WTC11 (cell line): ENCODE results near the gene SDHB. TPM values are rescaled to one million over a fixed set of nuclear protein-coding genes. Genes with fewer than 3 reads are reported as not detected.

Source experiments
- ATAC-seq: fragments of 200-7000 bp; cut with Tn5 transposase; 2 replicates; pipeline ENCODE4 v1.10.0; 2021; ENCODE audit warnings: mild to moderate bottlenecking, moderate library complexity
- CTCF ChIA-PET: fragments of 300-600 bp; sonication (Branson Sonifier 250); formaldehyde crosslinking; loops from one replicate; lab custom pipeline; 2021; ENCODE audit warnings: antibody characterized with exemption; lab: Charles Lee
- POLR2A ChIA-PET: fragments of 350-600 bp; sonication (Branson Sonifier 250); formaldehyde crosslinking; loops from one replicate; lab custom pipeline; 2021; ENCODE audit warnings: antibody characterized with exemption; lab: Charles Lee
- DNase-seq: peaks from one replicate; pipeline ENCODE4 v3.0.0; 2021; ENCODE audit warnings: low spot score
- H3K27ac Mint-ChIP-seq: 2 replicates; pipeline ENCODE4 v1.8.0; 2021; ENCODE audit warnings: mixed read lengths
- H3K27me3 Mint-ChIP-seq: 2 replicates; pipeline ENCODE4 v1.8.0; 2021; ENCODE audit warnings: low read depth, mild to moderate bottlenecking, moderate library complexity, mixed read lengths
- H3K36me3 Mint-ChIP-seq: 2 replicates; pipeline ENCODE4 v1.8.0; 2021; ENCODE audit warnings: mixed read lengths
- H3K4me1 Mint-ChIP-seq: 2 replicates; pipeline ENCODE4 v1.8.0; 2022; ENCODE audit warnings: mixed read lengths
- H3K4me3 Mint-ChIP-seq: 2 replicates; pipeline ENCODE4 v1.8.0; 2021; ENCODE audit warnings: mild to moderate bottlenecking, moderate library complexity, mixed read lengths
- H3K9me3 Mint-ChIP-seq: 2 replicates; pipeline ENCODE4 v1.8.0; 2021; ENCODE audit warnings: mixed read lengths
- ATF3 ChIP-seq: sonication (generic); formaldehyde crosslinking; conservative IDR thresholded peaks from 2 replicates; pipeline ENCODE4 v1.8.1; 2022; ENCODE audit warnings: mild to moderate bottlenecking, missing genetic modification reagents
- CDX4 ChIP-seq: fragments of 250-450 bp; sonication (Bioruptor Pico); IDR thresholded peaks from 2 replicates; pipeline ENCODE4 v1.9.0; 2021; ENCODE audit warnings: moderate library complexity, mild to moderate bottlenecking, inconsistent platforms, borderline replicate concordance
- CTCF ChIP-seq: fragments of 200-600 bp; IDR thresholded peaks from 2 replicates; pipeline ENCODE4 v1.8.0; 2022; ENCODE audit warnings: antibody characterized with exemption
- E2F1 ChIP-seq: sonication (generic); formaldehyde crosslinking; IDR thresholded peaks from 2 replicates; pipeline ENCODE4 v1.8.0; 2022; ENCODE audit warnings: mild to moderate bottlenecking, missing genetic modification reagents
- E2F4 ChIP-seq: sonication (generic); formaldehyde crosslinking; IDR thresholded peaks from 2 replicates; pipeline ENCODE4 v1.8.1; 2022; ENCODE audit warnings: low read depth, mild to moderate bottlenecking, moderate library complexity, missing genetic modification reagents, borderline replicate concordance
- ETV6 ChIP-seq: sonication (generic); formaldehyde crosslinking; IDR thresholded peaks from 2 replicates; pipeline ENCODE4 v1.8.1; 2022; ENCODE audit warnings: mild to moderate bottlenecking, missing genetic modification reagents
- HMGA2 ChIP-seq: fragments of 250-450 bp; sonication (Bioruptor Pico); IDR thresholded peaks from 2 replicates; pipeline ENCODE4 v1.4.0; 2021; ENCODE audit warnings: mild to moderate bottlenecking, moderate library complexity
- HMGXB4 ChIP-seq: sonication (generic); formaldehyde crosslinking; IDR thresholded peaks from 2 replicates; pipeline ENCODE4 v1.8.1; 2023; ENCODE audit warnings: mild to moderate bottlenecking, moderate library complexity, missing genetic modification reagents
- IRF2 ChIP-seq: sonication (generic); formaldehyde crosslinking; IDR thresholded peaks from 2 replicates; pipeline ENCODE4 v1.8.0; 2022; ENCODE audit warnings: low read depth, missing genetic modification reagents, borderline replicate concordance
- JAZF1 ChIP-seq: fragments of 250-450 bp; sonication (Bioruptor Pico); IDR thresholded peaks from 2 replicates; pipeline ENCODE4 v1.9.0; 2021; ENCODE audit warnings: moderate library complexity, mild to moderate bottlenecking, inconsistent platforms
- KAT7 ChIP-seq: sonication (generic); formaldehyde crosslinking; IDR thresholded peaks from 2 replicates; pipeline ENCODE4 v1.8.1; 2023; ENCODE audit warnings: missing genetic modification reagents, mild to moderate bottlenecking, borderline replicate concordance
- MLX ChIP-seq: sonication (generic); formaldehyde crosslinking; IDR thresholded peaks from 2 replicates; pipeline ENCODE4 v1.8.1; 2023; ENCODE audit warnings: mild to moderate bottlenecking, missing genetic modification reagents, moderate library complexity
- NR2C2 ChIP-seq: sonication (generic); formaldehyde crosslinking; IDR thresholded peaks from 2 replicates; pipeline ENCODE4 v1.8.0; 2022; ENCODE audit warnings: mild to moderate bottlenecking, missing genetic modification reagents
- SOX15 ChIP-seq: fragments of 250-450 bp; sonication (Bioruptor Pico); IDR thresholded peaks from 2 replicates; pipeline ENCODE4 v1.9.0; 2021; ENCODE audit warnings: mild to moderate bottlenecking
- TCF7 ChIP-seq: sonication (generic); formaldehyde crosslinking; IDR thresholded peaks from 2 replicates; pipeline ENCODE4 v1.8.0; 2022; ENCODE audit warnings: mild to moderate bottlenecking, low read depth, missing genetic modification reagents, moderate library complexity
- TEAD1 ChIP-seq: sonication (generic); formaldehyde crosslinking; IDR thresholded peaks from 2 replicates; pipeline ENCODE4 v1.8.0; 2022; ENCODE audit warnings: mild to moderate bottlenecking, missing genetic modification reagents
- TEAD4 ChIP-seq: sonication (generic); formaldehyde crosslinking; IDR thresholded peaks from 2 replicates; pipeline ENCODE4 v1.8.0; 2022; ENCODE audit warnings: mild to moderate bottlenecking, missing genetic modification reagents
- ZNF232 ChIP-seq: sonication (generic); formaldehyde crosslinking; IDR thresholded peaks from 2 replicates; pipeline ENCODE4 v1.8.0; 2022; ENCODE audit warnings: mild to moderate bottlenecking, missing genetic modification reagents
- ZSCAN18 ChIP-seq: fragments of 250-450 bp; sonication (Bioruptor Pico); IDR thresholded peaks from 2 replicates; pipeline ENCODE4 v2.1.2; 2022; ENCODE audit warnings: mild to moderate bottlenecking, moderate library complexity
- total RNA-seq: library from RNA; stranded (reverse); gene quantifications from 3 replicates; pipeline ENCODE4 v1.2.3, GENCODE V29; 2021
- TF ChIP-seq, protein P1 (sequence below): sonication (generic); formaldehyde crosslinking; IDR thresholded peaks from 2 replicates; pipeline ENCODE4 v1.8.0; 2022; ENCODE audit warnings: mild to moderate bottlenecking, missing genetic modification reagents

The SDHB gene
- total RNA-seq, 1 experiment from 2014 or later = 89.5 TPM

GRCh38 chr1:17030206-17030605 lies 23.6 kb downstream of the SDHB start (continued):
- no peak for TF ChIP-seq JAZF1 (CRISPR knock-in tag)
- no peak for TF ChIP-seq IRF2 (CRISPR knock-in tag)
- TF ChIP-seq ZSCAN18 (CRISPR knock-in tag) = no peak
- no peak for TF ChIP-seq HMGA2 (CRISPR knock-in tag)
- no peak for TF ChIP-seq NR2C2 (CRISPR knock-in tag)
- no peak for TF ChIP-seq TEAD1 (CRISPR knock-in tag)
- TF ChIP-seq HMGXB4 (CRISPR knock-in tag) = no peak
- TF ChIP-seq E2F4 = no peak
- TF ChIP-seq ATF3 (CRISPR knock-in tag) = no peak
- TF ChIP-seq SOX15 (CRISPR knock-in tag) = no peak
- no peak for TF ChIP-seq E2F1 (CRISPR knock-in tag)

- no peak for TF ChIP-seq ZNF232 (CRISPR knock-in tag)
- TF ChIP-seq, all 79 proteins: peak for 0
- POLR2A ChIA-PET = interaction anchor here (0.8 kb wide), 1 partner anchor 17 kb away, joined by 3 read pairs; the partner anchor contains the start of gene ATP13A2
- no peaks in the 10 kb centered on the region for H3K27me3 Mint-ChIP-seq
Measured at GRCh38 chr1:17028662-17029188, 25.1 kb downstream of the SDHB start.

GRCh38 chr1:17027900-17028299 lies 25.9 kb downstream of the SDHB start:
- no peak overlapping the region for H3K4me3 Mint-ChIP-seq
- no peak for TF ChIP-seq ETV6 (CRISPR knock-in tag)
- TF ChIP-seq KAT7 (CRISPR knock-in tag) = no peak
- TF ChIP-seq, protein P1, sequence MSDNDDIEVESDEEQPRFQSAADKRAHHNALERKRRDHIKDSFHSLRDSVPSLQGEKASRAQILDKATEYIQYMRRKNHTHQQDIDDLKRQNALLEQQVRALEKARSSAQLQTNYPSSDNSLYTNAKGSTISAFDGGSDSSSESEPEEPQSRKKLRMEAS (CRISPR knock-in tag) = no peak
- TF ChIP-seq TEAD4 (CRISPR knock-in tag) = no peak
- no peak for TF ChIP-seq CDX4 (CRISPR knock-in tag)
- TF ChIP-seq CTCF = no peak
- no peak for TF ChIP-seq MLX (CRISPR knock-in tag)
- TF ChIP-seq TCF7 = no peak
- TF ChIP-seq, all 79 proteins: peak for 0
- H3K9me3 Mint-ChIP-seq = no peaks in the 10 kb centered on the region
- ChIA-PET POLR2A (no interaction called here), CTCF (interaction anchor here (0.9 to 1.2 kb wide), 2 partner anchors 18 to 76 kb away, joined by 3 to 4 read pairs; no protein-coding TSS in a partner anchor)
- ATAC-seq (no peak), DNase-seq (no peak)
- no peak overlapping the region for H3K27ac Mint-ChIP-seq
- H3K27me3 Mint-ChIP-seq = no peaks in the 10 kb centered on the region
- H3K4me1 Mint-ChIP-seq = no peaks in the 10 kb centered on the region
- peaks cover 57% of the 10 kb centered on the region for H3K36me3 Mint-ChIP-seq

More at GRCh38 chr1:17028662-17029188, 25.1 kb downstream of the SDHB start:
- H3K4me3 Mint-ChIP-seq = no peak overlapping the region
- CTCF ChIA-PET = interaction anchor here (0.6 to 1.1 kb wide), 3 partner anchors 42 to 342 kb away, joined by 3 read pairs; no protein-coding TSS in a partner anchor
- peaks cover 48% of the 10 kb centered on the region for H3K36me3 Mint-ChIP-seq
- ATAC-seq (no peak), DNase-seq (no peak)
- no peaks in the 10 kb centered on the region for H3K4me1 Mint-ChIP-seq
- no peak overlapping the region for H3K27ac Mint-ChIP-seq
- H3K9me3 Mint-ChIP-seq = no peaks in the 10 kb centered on the region
